Brain microvascular endothelial cell (primary cell): ENCODE data around the gene CYB5RL.

Experiments used
- DNase-seq: peaks from one replicate; pipeline ENCODE4 v3.0.0-alpha.2; 2020
- H3K27ac ChIP-seq: fragments of 250-450 bp; sonication (Bioruptor Pico); 2 replicates; pipeline ENCODE4 v1.5.1; 2020; ENCODE audit warnings: mild to moderate bottlenecking, moderate library complexity
- H3K27me3 ChIP-seq: fragments of 250-450 bp; sonication (Bioruptor Pico); replicated peaks from 2 replicates; pipeline ENCODE4 v1.5.1; 2020; ENCODE audit warnings: mild to moderate bottlenecking
- H3K36me3 ChIP-seq: fragments of 250-450 bp; sonication (Bioruptor Pico); replicated peaks from 2 replicates; pipeline ENCODE4 v1.5.1; 2020; ENCODE audit warnings: mild to moderate bottlenecking
- H3K4me3 ChIP-seq: 2 replicates; pipeline ENCODE4 v1.5.1; 2011; ENCODE audit warnings: low read depth, mild to moderate bottlenecking, control low read depth, low read length, moderate library complexity
- CTCF ChIP-seq: IDR thresholded peaks from 2 replicates; pipeline ENCODE4 v1.5.1; 2011; ENCODE audit warnings: low read depth, mild to moderate bottlenecking, moderate library complexity, low read length, control low read depth, inconsistent platforms; ENCODE audit errors: missing control alignments
- in situ Hi-C: cut with HindIII; loops from 2 replicates; pipeline ENCODE4 v1.10.0; 2017; ENCODE audit warnings: low sequenced_read_pairs, low pct_ligation_motif_present

CYB5RL gene

DNA sequence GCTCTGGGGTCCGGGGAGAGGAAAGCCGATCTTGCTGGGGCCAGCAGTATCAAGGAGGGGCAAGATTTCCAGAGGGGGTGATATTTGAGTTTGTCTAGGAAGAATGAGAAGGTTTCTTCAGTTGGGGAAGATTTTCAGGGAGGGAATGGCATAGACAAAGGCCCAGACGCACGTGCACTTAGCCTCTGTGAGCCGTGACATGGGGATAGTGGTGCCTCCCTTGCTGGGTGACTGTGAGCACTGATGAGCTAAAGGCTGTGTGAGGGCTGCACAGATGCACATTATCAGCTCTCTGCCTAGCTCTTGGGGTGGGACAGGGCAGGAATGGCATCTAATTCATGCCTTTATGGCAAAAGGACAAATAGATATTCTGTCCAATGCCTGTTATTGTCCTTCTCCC, 48.8 kb downstream of the CYB5RL start:
- Histone ChIP-seq H3K4me3 (no peak overlapping the region), H3K27me3 (no peaks in the 10 kb centered on the region), H3K36me3 (no peaks in the 10 kb centered on the region), H3K27ac (no peak overlapping the region)
- no peak for TF ChIP-seq CTCF
- DNase-seq, result no peak
- in situ Hi-C loops, result no loop called here
